CD4-positive, alpha-beta T cell (primary cell): ENCODE results near the gene MRPL28. TPM values are rescaled to one million over a fixed set of nuclear protein-coding genes. Genes with fewer than 3 reads are reported as not detected.
A peak's percentile ranks its signal among the peaks of the same experiment; 100 is the strongest.

ENCODE experiments used
- ATAC-seq: fragments of 200-7000 bp; cut with Tn5 transposase; one replicate; pipeline ENCODE4 v1.10.0; 2022; ENCODE audit warnings: mild to moderate bottlenecking; ENCODE audit not compliant: poor library complexity
- CTCF ChIA-PET: fragments of 350-600 bp; sonication (Branson Sonifier 250); formaldehyde crosslinking; loops from one replicate; lab custom pipeline; 2021; ENCODE audit warnings: antibody characterized with exemption, inconsistent platforms; lab: Charles Lee
- POLR2A ChIA-PET: fragments of 350-600 bp; sonication (Branson Sonifier 250); formaldehyde crosslinking; loops from one replicate; lab custom pipeline; 2021; ENCODE audit warnings: antibody characterized with exemption, inconsistent platforms; lab: Charles Lee
- DNase-seq, 14 experiments: peaks; one replicate each; pipeline ENCODE4 v3.0.0-alpha.2; 2013 to 2020; ENCODE audit warnings: mixed read lengths in 2 of 14
- H3K27ac ChIP-seq, 2 donors: one replicate each; pipeline versions ENCODE4 v1.5.1 to v1.7.0; 2013; ENCODE audit warnings: low read length in 2 of 2, low read depth in 1 of 2, mild to moderate bottlenecking in 1 of 2
- H3K27me3 ChIP-seq, 2 experiments: 1 replicate in 1 of 2; 2 replicates in 1 of 2; pipeline versions ENCODE4 v1.6.1 to v1.7.0; 2013; ENCODE audit warnings: low read length in 2 of 2, control low read depth in 1 of 2, mild to moderate bottlenecking in 1 of 2, moderate library complexity in 1 of 2; ENCODE audit not compliant: insufficient read depth in 2 of 2, control insufficient read depth in 1 of 2
- H3K36me3 ChIP-seq: one replicate; pipeline ENCODE4 v1.6.1; 2013; ENCODE audit warnings: low read length, control low read depth; ENCODE audit not compliant: insufficient read depth
- H3K4me1 ChIP-seq: one replicate; pipeline ENCODE4 v1.6.1; 2013; ENCODE audit warnings: low read length, control low read depth; ENCODE audit not compliant: insufficient read depth
- H3K4me3 ChIP-seq: one replicate; pipeline ENCODE4 v1.5.1; 2013; ENCODE audit warnings: mild to moderate bottlenecking, low read length, moderate library complexity
- H3K9me3 ChIP-seq, 2 experiments: 1 replicate in 1 of 2; 2 replicates in 1 of 2; pipeline versions ENCODE4 v1.6.1 to v1.7.0; 2013; ENCODE audit warnings: low read length in 2 of 2, mild to moderate bottlenecking in 2 of 2, control low read depth in 1 of 2, moderate library complexity in 1 of 2; ENCODE audit not compliant: control insufficient read depth in 1 of 2, insufficient read depth in 1 of 2
- H3K27ac Mint-ChIP-seq: one replicate; pipeline ENCODE4 v1.8.0; 2020; ENCODE audit warnings: mixed read lengths
- H3K27me3 Mint-ChIP-seq: one replicate; pipeline ENCODE4 v1.8.0; 2021; ENCODE audit warnings: mixed read lengths
- H3K36me3 Mint-ChIP-seq: one replicate; pipeline ENCODE4 v1.8.0; 2021; ENCODE audit warnings: low read depth, mixed read lengths
- H3K4me1 Mint-ChIP-seq: one replicate; pipeline ENCODE4 v1.8.0; 2021; ENCODE audit warnings: low read depth, mixed read lengths
- H3K4me3 Mint-ChIP-seq: one replicate; pipeline ENCODE4 v1.8.0; 2020; ENCODE audit warnings: mild to moderate bottlenecking, mixed read lengths
- H3K9me3 Mint-ChIP-seq: one replicate; pipeline ENCODE4 v1.8.0; 2020; ENCODE audit warnings: mixed read lengths
- CTCF ChIP-seq: fragments of 200-600 bp; IDR thresholded peaks from one replicate; pipeline ENCODE4 v1.8.0; 2022; ENCODE audit warnings: antibody characterized with exemption, mild to moderate bottlenecking
- intact Hi-C, 2 experiments: fragments of 100-400 bp; cut with DNase I in 1 of 2; cut with micrococcal nuclease in 1 of 2; formaldehyde crosslinking; loops; one replicate each; pipeline versions ENCODE4 v1.15.1 to v1.9.0; 2023 to 2025; cut with DNase I, micrococcal nuclease
- total RNA-seq, 174 experiments: library from RNA in 2 of 174; stranded (reverse) in 2 of 174; gene quantifications; one replicate each; pipeline ENCODE4 v1.2.3 and lab custom pipeline; 2021 to 2026

The MRPL28 gene
- total RNA-seq, 2 experiments from 2014 or later, result 19.6 to 19.7 TPM

- H3K27me3 ChIP-seq, result no peaks in the 10 kb centered on the region
- H3K9me3 ChIP-seq, result no peaks in the 10 kb centered on the region
- Mint-ChIP-seq H3K27me3 (no peaks in the 10 kb centered on the region), H3K27ac (no peak overlapping the region), H3K4me3 (no peak overlapping the region), H3K9me3 (no peaks in the 10 kb centered on the region), H3K36me3 (peaks cover 31% of the 10 kb centered on the region), H3K4me1 (peaks cover 55% of the 10 kb centered on the region)
- peaks cover 36% of the 10 kb centered on the region for H3K36me3 ChIP-seq
- ChIA-PET CTCF (no interaction called here), POLR2A (no interaction called here)
- no peak overlapping the region for H3K27ac ChIP-seq
- no peak for TF ChIP-seq CTCF
- ATAC-seq (no peak), DNase-seq (peak in 1 of 14 experiments; percentile 15)
- peaks cover 53% of the 10 kb centered on the region for H3K4me1 ChIP-seq
- intact Hi-C loops, result no loop called here
- H3K4me3 ChIP-seq, result no peak overlapping the region
Observed at GRCh38 chr16:318628-319027, 51.7 kb downstream of the MRPL28 start.

GRCh38 chr16:317583-317982, 52.8 kb downstream of the MRPL28 start:
- peaks cover 40% of the 10 kb centered on the region for H3K36me3 Mint-ChIP-seq
- ATAC-seq (no peak), DNase-seq (no peak)
- CTCF ChIA-PET, result no interaction called here
- H3K9me3 Mint-ChIP-seq, result no peaks in the 10 kb centered on the region
- intact Hi-C loops, result no loop called here
- no peaks in the 10 kb centered on the region for H3K27me3 Mint-ChIP-seq
- H3K27me3 ChIP-seq, result no peaks in the 10 kb centered on the region
- H3K4me1 ChIP-seq, result peaks cover 47% of the 10 kb centered on the region
- POLR2A ChIA-PET, result no interaction called here
- peaks cover 47% of the 10 kb centered on the region for H3K4me1 Mint-ChIP-seq
- no peak overlapping the region for H3K4me3 ChIP-seq
- H3K27ac ChIP-seq, result no peak overlapping the region
- no peak for TF ChIP-seq CTCF
- no peak overlapping the region for H3K4me3 Mint-ChIP-seq
- no peaks in the 10 kb centered on the region for H3K9me3 ChIP-seq
- peak overlapping the region; percentile 27 for H3K27ac Mint-ChIP-seq
- H3K36me3 ChIP-seq, result peaks cover 46% of the 10 kb centered on the region

Other genes with a start within 250 kb of the MRPL28 start
- 10 to 100 TPM; 29.5 to 30.8 TPM for gene NPRL3, start 231.9 kb downstream of the MRPL28 start, total RNA-seq
- not detected for gene HBZ, start 217.9 kb downstream of the MRPL28 start, total RNA-seq
- gene HBM, start 204.6 kb downstream of the MRPL28 start, total RNA-seq, result not detected
- not detected for gene HBA2, start 197.7 kb downstream of the MRPL28 start, total RNA-seq
- not detected for gene HBA1, start 193.9 kb downstream of the MRPL28 start, total RNA-seq
- not detected for gene HBQ1, start 190.1 kb downstream of the MRPL28 start, total RNA-seq
- 10 to 100 TPM; 94.8 to 98.4 TPM for gene LUC7L, start 141.1 kb downstream of the MRPL28 start, total RNA-seq
- gene FAM234A, start 135.7 kb downstream of the MRPL28 start, total RNA-seq, result 10 to 100 TPM; 15.6 to 17.0 TPM
- not detected for gene RGS11, start 94.6 kb downstream of the MRPL28 start, total RNA-seq
- under 1 TPM in 1 of 2 experiments, not detected in 1; 0.42 TPM for gene ARHGDIG, start 89.9 kb downstream of the MRPL28 start, total RNA-seq
- gene PDIA2, start 87.4 kb downstream of the MRPL28 start, total RNA-seq, result not detected
- 10 to 100 TPM; 24.7 to 26.3 TPM for gene AXIN1, start 17.8 kb downstream of the MRPL28 start, total RNA-seq
- gene PGAP6, start 11.4 kb upstream of the MRPL28 start, total RNA-seq, result 10 to 100 TPM; 59.7 to 63.7 TPM
- gene NME4, start 26.7 kb upstream of the MRPL28 start, total RNA-seq, result 10 to 100 TPM; 31.2 to 32.6 TPM
- gene DECR2, start 31.3 kb upstream of the MRPL28 start, total RNA-seq, result 1 to 10 TPM; 5.7 to 7.0 TPM
- gene RAB11FIP3, start 55.1 kb upstream of the MRPL28 start, total RNA-seq, result 10 to 100 TPM; 28.4 to 29.0 TPM
- 10 to 100 TPM; 35.5 to 36.9 TPM for gene CAPN15, start 157.2 kb upstream of the MRPL28 start, total RNA-seq
- gene PRR35, start 189.9 kb upstream of the MRPL28 start, total RNA-seq, result not detected
- gene NHLRC4, start 196.5 kb upstream of the MRPL28 start, total RNA-seq, result under 1 TPM; 0.45 to 0.55 TPM
- gene PIGQ, start 199.4 kb upstream of the MRPL28 start, total RNA-seq, result 10 to 100 TPM; 22.8 to 27.0 TPM
- 1 to 10 TPM; 8.9 to 9.5 TPM for gene RAB40C, start 219.5 kb upstream of the MRPL28 start, total RNA-seq